SKM-1 treated with dmso at 0.1 percent for 144 hours (cell line): Measurements from ENCODE around the gene CTRB2.

Source experiments
- DNase-seq: peaks from one replicate; lab custom pipeline; 2025; ENCODE audit not compliant: unreplicated experiment; lab: John Stamatoyannopoulos, UW

The CTRB2 gene

GRCh38 chr16:75176926-75177325, 30.0 kb downstream of the CTRB2 start:
- no peak for DNase-seq

DNA sequence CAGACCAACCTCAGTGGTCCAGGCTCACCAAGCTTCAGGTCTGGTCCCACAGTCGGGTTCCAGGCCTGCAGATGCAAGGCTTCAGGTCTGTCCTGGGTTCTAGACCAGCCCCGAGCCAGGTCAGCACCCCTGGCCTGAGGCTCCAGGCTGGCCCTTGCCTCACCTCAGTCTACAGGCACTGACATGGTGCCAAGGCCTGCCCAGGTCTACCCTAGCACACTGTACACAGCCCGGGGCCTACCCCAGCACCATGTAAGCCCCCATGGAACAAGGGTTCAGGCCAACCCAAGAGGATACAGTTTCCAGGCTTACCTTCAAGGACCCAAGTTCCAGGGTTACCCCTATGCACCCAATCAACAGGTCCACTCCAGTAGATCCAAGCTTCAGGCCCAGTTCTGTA, 31.9 kb downstream of the CTRB2 start:
- DNase-seq, result no peak

- no peak for DNase-seq
Observed at GRCh38 chr16:75172578-75172977, 34.4 kb downstream of the CTRB2 start.

DNA sequence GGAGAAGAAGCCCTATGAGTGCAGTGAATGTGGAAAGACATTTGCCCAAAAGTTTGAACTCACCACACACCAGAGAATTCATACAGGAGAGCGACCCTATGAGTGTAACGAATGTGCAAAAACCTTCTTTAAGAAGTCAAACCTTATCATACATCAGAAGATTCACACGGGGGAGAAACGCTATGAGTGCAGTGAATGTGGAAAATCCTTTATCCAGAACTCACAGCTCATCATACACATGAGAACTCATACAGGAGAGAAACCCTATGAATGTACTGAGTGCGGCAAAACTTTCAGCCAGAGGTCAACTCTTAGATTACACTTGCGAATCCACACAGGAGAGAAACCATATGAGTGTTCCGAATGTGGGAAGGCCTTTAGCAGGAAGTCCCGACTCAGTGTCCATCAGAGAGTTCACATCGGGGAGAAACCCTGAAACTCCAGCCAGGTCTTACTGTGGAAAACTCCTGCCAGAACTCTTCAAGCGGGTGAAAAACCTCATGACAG, 37.0 kb downstream of the CTRB2 start:
- DNase-seq, result no peak

DNA sequence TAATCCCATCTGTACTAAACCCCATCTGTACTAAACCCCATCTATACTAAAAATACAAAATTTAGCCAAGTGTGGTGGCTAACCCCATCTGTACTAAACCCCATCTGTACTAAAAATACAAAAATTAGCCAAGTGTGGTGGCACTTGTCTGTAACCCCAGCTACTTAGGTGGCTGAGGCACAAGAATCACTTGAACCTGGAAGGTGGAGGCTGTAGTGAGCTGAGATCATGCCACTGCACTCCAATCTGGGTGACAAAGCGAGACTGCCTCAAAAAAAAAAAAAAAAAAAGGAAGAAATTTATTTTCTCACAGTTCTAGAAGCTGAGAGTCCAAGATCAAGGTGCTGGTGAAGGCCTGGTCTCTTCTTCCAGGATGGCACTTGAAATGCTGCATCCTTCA, 46.6 kb downstream of the CTRB2 start:
- DNase-seq, result no peak
